Neuronal stem cell (in vitro differentiated cells): Measurements from ENCODE around the gene ZNF70.

Experiments used
- DNase-seq: peaks from one replicate; pipeline ENCODE4 v3.0.0-alpha.2; 2013; ENCODE audit warnings: low spot score
- H2AFZ ChIP-seq: one replicate; pipeline ENCODE4 v1.6.1; 2013; ENCODE audit warnings: mild to moderate bottlenecking, low read length, inconsistent platforms
- H2AK5ac ChIP-seq: 2 replicates; pipeline ENCODE4 v1.6.1; 2013; ENCODE audit warnings: low read depth, mild to moderate bottlenecking, inconsistent platforms, low read length, moderate library complexity, mixed read lengths
- H2BK120ac ChIP-seq: 2 replicates; pipeline ENCODE4 v1.6.1; 2013; ENCODE audit warnings: low read depth, mild to moderate bottlenecking, inconsistent platforms, low read length, moderate library complexity, mixed read lengths
- H2BK12ac ChIP-seq: one replicate; pipeline ENCODE4 v1.6.1; 2013; ENCODE audit warnings: low read length, inconsistent platforms
- H2BK15ac ChIP-seq: 2 replicates; pipeline ENCODE4 v1.6.1; 2013; ENCODE audit warnings: mild to moderate bottlenecking, low read length, inconsistent platforms, mixed read lengths
- H2BK5ac ChIP-seq: one replicate; pipeline ENCODE4 v1.6.1; 2013; ENCODE audit warnings: inconsistent platforms, mild to moderate bottlenecking, low read length, moderate library complexity
- H3K14ac ChIP-seq: one replicate; pipeline ENCODE4 v1.6.1; 2013; ENCODE audit warnings: low read length, inconsistent platforms
- H3K18ac ChIP-seq: 2 replicates; pipeline ENCODE4 v1.6.1; 2013; ENCODE audit warnings: low read length, inconsistent platforms
- H3K23ac ChIP-seq: 2 replicates; pipeline ENCODE4 v1.6.1; 2013; ENCODE audit warnings: low read depth, mild to moderate bottlenecking, mixed read lengths, low read length, inconsistent platforms; ENCODE audit not compliant: poor library complexity
- H3K27ac ChIP-seq: replicated peaks from 3 replicates; pipeline ENCODE4 v1.5.1; 2013; ENCODE audit warnings: low read length, inconsistent platforms
- H3K27me3 ChIP-seq, 3 experiments: 2 replicates each; pipeline ENCODE4 v1.6.1; 2013; ENCODE audit warnings: low read length in 3 of 3, mild to moderate bottlenecking in 2 of 3, inconsistent platforms in 1 of 3, low read depth in 1 of 3, mixed read lengths in 1 of 3, moderate library complexity in 1 of 3; ENCODE audit not compliant: control insufficient read depth in 3 of 3, insufficient read depth in 3 of 3
- H3K36me3 ChIP-seq, 2 donors: replicated peaks in 1 of 2; 2 replicates each; pipeline ENCODE4 v1.6.1; 2013; ENCODE audit warnings: low read length in 2 of 2; ENCODE audit not compliant: control insufficient read depth in 2 of 2, insufficient read depth in 2 of 2
- H3K4ac ChIP-seq: 2 replicates; pipeline ENCODE4 v1.6.1; 2013; ENCODE audit warnings: inconsistent platforms, mild to moderate bottlenecking, low read length, moderate library complexity
- H3K4me1 ChIP-seq, 2 donors: 1 replicate in 1 of 2; 2 replicates in 1 of 2; pipeline ENCODE4 v1.6.1; 2013; ENCODE audit warnings: low read length in 2 of 2, low read depth in 1 of 2; ENCODE audit not compliant: control insufficient read depth in 2 of 2, insufficient read depth in 1 of 2
- H3K4me2 ChIP-seq: one replicate; pipeline ENCODE4 v1.6.1; 2013; ENCODE audit warnings: mild to moderate bottlenecking, low read length, inconsistent platforms; ENCODE audit not compliant: insufficient read depth, poor library complexity, severe bottlenecking
- H3K4me3 ChIP-seq, 2 donors: 2 replicates each; pipeline ENCODE4 v1.5.1; 2013; ENCODE audit warnings: low read length in 2 of 2, mild to moderate bottlenecking in 2 of 2, inconsistent platforms in 1 of 2, moderate library complexity in 1 of 2
- H3K79me1 ChIP-seq: one replicate; pipeline ENCODE4 v1.6.1; 2013; ENCODE audit warnings: low read depth, mild to moderate bottlenecking, inconsistent platforms, low read length, moderate library complexity
- H3K9ac ChIP-seq: one replicate; pipeline ENCODE4 v1.6.1; 2013; ENCODE audit warnings: mild to moderate bottlenecking, low read depth, low read length, inconsistent platforms; ENCODE audit not compliant: poor library complexity
- H3K9me3 ChIP-seq, 2 donors: replicated peaks in 1 of 2; 2 replicates each; pipeline versions ENCODE3 to v1.6.1; 2013; ENCODE audit warnings: low read length in 2 of 2, mild to moderate bottlenecking in 2 of 2, inconsistent platforms in 1 of 2, low read depth in 1 of 2, mixed read lengths in 1 of 2, moderate library complexity in 1 of 2; ENCODE audit not compliant: control insufficient read depth in 2 of 2, insufficient read depth in 1 of 2
- H4K8ac ChIP-seq: one replicate; pipeline ENCODE4 v1.6.1; 2013; ENCODE audit warnings: low read depth, mild to moderate bottlenecking, inconsistent platforms, low read length, moderate library complexity
- H4K91ac ChIP-seq: one replicate; pipeline ENCODE4 v1.6.1; 2013; ENCODE audit warnings: low read length, low read depth, mild to moderate bottlenecking, inconsistent platforms; ENCODE audit not compliant: poor library complexity
- WGBS, 2 donors: extraction: QIAGEN DNeasy Blood & Tissue Kit; methylation state at CpG; one replicate each; pipeline ENCODE4 v1.1.7; 2013; ENCODE audit warnings: missing lambda C conversion rate in 2 of 2, mixed read lengths in 1 of 2; ENCODE audit not compliant: insufficient read length in 2 of 2, insufficient replicate concordance in 1 of 2; ENCODE audit errors: extremely low coverage in 2 of 2; 5-methylcytosine and 5-hydroxymethylcytosine counted together

Gene ZNF70

GRCh38 chr22:23722160-23722559 is 28.8 kb downstream of the ZNF70 start:
- peaks cover 3% of the 10 kb centered on the region for H3K79me1 ChIP-seq
- no peak overlapping the region for H3K14ac ChIP-seq
- H2AFZ ChIP-seq = no peak overlapping the region
- no peak overlapping the region for H3K9ac ChIP-seq
- no peak overlapping the region for H3K4me2 ChIP-seq
- no peak for DNase-seq
- no peak overlapping the region for H3K18ac ChIP-seq
- peaks cover 0 to 2% of the 10 kb centered on the region in 2 donors for H3K4me1 ChIP-seq
- H3K4me3 ChIP-seq = peak overlapping the region in 1 of 2 donors; percentile 54
- H3K4ac ChIP-seq = no peak overlapping the region
- no peak overlapping the region for H2BK5ac ChIP-seq
- no peak overlapping the region for H2BK15ac ChIP-seq
- no peak overlapping the region for H2AK5ac ChIP-seq
- H4K8ac ChIP-seq = no peak overlapping the region
- no peak overlapping the region for H2BK12ac ChIP-seq
- WGBS, 2 donors = no CpG with 5 or more reads among the region's 4 CpGs
- H3K36me3 ChIP-seq = no peaks in the 10 kb centered on the region
- no peak overlapping the region for H4K91ac ChIP-seq
- no peak overlapping the region for H2BK120ac ChIP-seq
- no peaks in the 10 kb centered on the region for H3K27me3 ChIP-seq
- no peaks in the 10 kb centered on the region for H3K9me3 ChIP-seq
- H3K27ac ChIP-seq = no peak overlapping the region
- H3K23ac ChIP-seq = no peak overlapping the region

- H2BK5ac ChIP-seq = no peak overlapping the region
- no peak overlapping the region for H3K4me3 ChIP-seq
- no peak overlapping the region for H3K9ac ChIP-seq
- peaks cover 8% of the 10 kb centered on the region for H3K79me1 ChIP-seq
- no peak overlapping the region for H2BK12ac ChIP-seq
- no peak overlapping the region for H2AK5ac ChIP-seq
- H3K27me3 ChIP-seq = no peaks in the 10 kb centered on the region
- H3K4me2 ChIP-seq = no peak overlapping the region
- DNase-seq = no peak
- no peaks in the 10 kb centered on the region for H3K9me3 ChIP-seq
- no peaks in the 10 kb centered on the region for H3K36me3 ChIP-seq
- H4K91ac ChIP-seq = no peak overlapping the region
- H3K18ac ChIP-seq = no peak overlapping the region
- no peak overlapping the region for H3K4ac ChIP-seq
- peaks cover 0 to 2% of the 10 kb centered on the region in 2 donors for H3K4me1 ChIP-seq
- H3K23ac ChIP-seq = no peak overlapping the region
- no CpG with 5 or more reads among the region's 6 CpGs for WGBS, 2 donors
- no peak overlapping the region for H3K27ac ChIP-seq
- no peak overlapping the region for H2AFZ ChIP-seq
- H3K14ac ChIP-seq = no peak overlapping the region
- no peak overlapping the region for H2BK120ac ChIP-seq
- H2BK15ac ChIP-seq = no peak overlapping the region
- H4K8ac ChIP-seq = no peak overlapping the region
Measured at GRCh38 chr22:23720855-23721254, 30.1 kb downstream of the ZNF70 start.

DNA sequence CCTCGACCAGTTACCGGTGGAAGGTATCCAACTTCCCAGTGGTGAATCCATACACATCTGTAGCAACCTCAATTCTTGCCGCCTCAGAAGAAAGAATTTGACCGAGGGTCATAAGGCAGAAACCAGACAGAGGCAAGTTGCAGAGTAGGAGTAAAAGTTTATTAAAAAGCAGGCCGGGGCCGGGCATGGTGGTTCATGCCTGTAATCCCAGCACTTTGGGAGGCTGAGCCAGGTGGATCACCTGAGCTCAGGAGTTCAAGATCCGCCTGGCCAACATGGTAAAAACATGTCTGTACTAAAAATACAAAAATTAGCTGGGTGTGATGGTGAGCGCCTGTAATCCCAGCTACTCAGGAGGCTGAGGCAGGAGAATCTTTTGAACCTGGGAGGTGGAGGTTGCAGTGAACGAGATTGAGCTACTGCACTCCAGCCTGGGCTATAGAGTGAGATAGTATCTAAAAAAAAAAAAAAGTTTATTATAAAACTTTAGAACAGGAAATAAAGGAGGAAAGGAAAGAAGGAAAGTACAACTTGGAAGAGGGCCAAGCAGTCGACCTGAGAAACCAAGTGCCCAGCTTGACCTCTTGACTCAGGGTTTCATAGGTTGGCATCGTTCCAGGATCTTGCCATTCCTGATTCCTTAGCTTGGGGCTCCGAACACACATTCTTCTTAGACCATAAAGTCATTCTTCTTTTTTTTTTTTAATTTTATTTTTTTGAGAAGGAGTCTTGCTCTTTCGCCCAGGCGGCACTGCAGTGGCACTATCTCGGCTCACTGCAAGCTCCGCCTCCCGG is 32.3 kb downstream of the ZNF70 start:
- no CpG with 5 or more reads among the region's 17 CpGs for WGBS, 2 donors

More for the DNA sequence above, 32.3 kb downstream of the ZNF70 start:
- Histone ChIP-seq H3K18ac (no peak overlapping the region), H3K79me1 (peaks cover 9% of the 10 kb centered on the region), H3K14ac (no peak overlapping the region), H3K4me2 (no peak overlapping the region), H3K23ac (no peak overlapping the region), H3K4me1 (peaks cover 0 to 2% of the 10 kb centered on the region in 2 donors), H2AK5ac (no peak overlapping the region), H2BK120ac (no peak overlapping the region), H4K91ac (no peak overlapping the region), H3K36me3 (peaks cover 6 to 18% of the 10 kb centered on the region in 2 donors), H3K9me3 (no peaks in the 10 kb centered on the region), H2BK12ac (no peak overlapping the region), H4K8ac (no peak overlapping the region), H3K27me3 (no peaks in the 10 kb centered on the region), H3K27ac (no peak overlapping the region), H3K4ac (no peak overlapping the region), H2BK5ac (no peak overlapping the region), H3K4me3 (no peak overlapping the region), H2AFZ (no peak overlapping the region), H2BK15ac (no peak overlapping the region), H3K9ac (no peak overlapping the region)
- DNase-seq = no peak
